Measurements from ENCODE around the gene YY1.

The YY1 gene

GRCh38 chr14:100243020-100243419 is 4.1 kb downstream of the YY1 start:
- H3K27ac ChIP-seq (ENCODE audit: insufficient read depth, low read depth, low read length, poor library complexity, severe bottlenecking), result no peak overlapping the region
- H3K9me3 ChIP-seq (ENCODE audit: control insufficient read depth, low read length), result no peaks in the 10 kb centered on the region
- H3K4me1 ChIP-seq (ENCODE audit: control insufficient read depth, insufficient read depth, low read length), result peaks cover 4% of the 10 kb centered on the region
- no peak overlapping the region for H3K4me3 ChIP-seq (ENCODE audit: insufficient read depth, low read depth, low read length)
- no peaks in the 10 kb centered on the region for H3K27me3 ChIP-seq (ENCODE audit: control insufficient read depth, insufficient read depth, low read length, poor library complexity, severe bottlenecking)
- H3K36me3 ChIP-seq (ENCODE audit: control insufficient read depth, insufficient read depth, low read length), result no peaks in the 10 kb centered on the region
- WGBS, 2 experiments, result 82 to 96% methylated on average over 3 of the region's 3 CpGs

GRCh38 chr14:100246809-100247428 is 8.0 kb downstream of the YY1 start:
- Histone ChIP-seq H3K4me3 (ENCODE audit: insufficient read depth, low read depth, low read length) (no peak overlapping the region), H3K27ac (ENCODE audit: insufficient read depth, low read depth, low read length, poor library complexity, severe bottlenecking) (no peak overlapping the region), H3K27me3 (ENCODE audit: control insufficient read depth, insufficient read depth, low read length, poor library complexity, severe bottlenecking) (no peaks in the 10 kb centered on the region), H3K4me1 (ENCODE audit: control insufficient read depth, insufficient read depth, low read length) (no peaks in the 10 kb centered on the region), H3K36me3 (ENCODE audit: control insufficient read depth, insufficient read depth, low read length) (no peaks in the 10 kb centered on the region), H3K9me3 (ENCODE audit: control insufficient read depth, low read length) (no peaks in the 10 kb centered on the region)
- 51 to 52% methylated on average over 3 of the region's 3 CpGs for WGBS, 2 experiments

- Histone ChIP-seq H3K4me3 (ENCODE audit: insufficient read depth, low read depth, low read length) (no peak overlapping the region), H3K9me3 (ENCODE audit: control insufficient read depth, low read length) (no peaks in the 10 kb centered on the region), H3K27me3 (ENCODE audit: control insufficient read depth, insufficient read depth, low read length, poor library complexity, severe bottlenecking) (no peaks in the 10 kb centered on the region), H3K36me3 (ENCODE audit: control insufficient read depth, insufficient read depth, low read length) (no peaks in the 10 kb centered on the region), H3K27ac (ENCODE audit: insufficient read depth, low read depth, low read length, poor library complexity, severe bottlenecking) (no peak overlapping the region), H3K4me1 (ENCODE audit: control insufficient read depth, insufficient read depth, low read length) (no peaks in the 10 kb centered on the region)
- WGBS, 2 experiments, result 95 to 96% methylated on average over 2 of the region's 2 CpGs
These were observed 12.0 kb downstream of the YY1 start for GRCh38 chr14:100250732-100251465.

- Histone ChIP-seq H3K36me3 (ENCODE audit: control insufficient read depth, insufficient read depth, low read length) (no peaks in the 10 kb centered on the region), H3K9me3 (ENCODE audit: control insufficient read depth, low read length) (no peaks in the 10 kb centered on the region), H3K4me3 (ENCODE audit: insufficient read depth, low read depth, low read length) (no peak overlapping the region), H3K4me1 (ENCODE audit: control insufficient read depth, insufficient read depth, low read length) (no peaks in the 10 kb centered on the region), H3K27me3 (ENCODE audit: control insufficient read depth, insufficient read depth, low read length, poor library complexity, severe bottlenecking) (no peaks in the 10 kb centered on the region), H3K27ac (ENCODE audit: insufficient read depth, low read depth, low read length, poor library complexity, severe bottlenecking) (no peak overlapping the region)
These were observed 13.7 kb downstream of the YY1 start for GRCh38 chr14:100252684-100253083.

- 96 to 98% methylated on average over 3 of the region's 3 CpGs for WGBS, 2 experiments
- no peaks in the 10 kb centered on the region for H3K27me3 ChIP-seq (ENCODE audit: control insufficient read depth, insufficient read depth, low read length, poor library complexity, severe bottlenecking)
- H3K36me3 ChIP-seq (ENCODE audit: control insufficient read depth, insufficient read depth, low read length), result no peaks in the 10 kb centered on the region
- no peaks in the 10 kb centered on the region for H3K4me1 ChIP-seq (ENCODE audit: control insufficient read depth, insufficient read depth, low read length)
- H3K4me3 ChIP-seq (ENCODE audit: insufficient read depth, low read depth, low read length), result no peak overlapping the region
- H3K9me3 ChIP-seq (ENCODE audit: control insufficient read depth, low read length), result no peaks in the 10 kb centered on the region
- H3K27ac ChIP-seq (ENCODE audit: insufficient read depth, low read depth, low read length, poor library complexity, severe bottlenecking), result no peak overlapping the region
These were observed 17.5 kb downstream of the YY1 start for GRCh38 chr14:100256339-100256895.

GRCh38 chr14:100261621-100262020 is 22.7 kb downstream of the YY1 start:
- Histone ChIP-seq H3K9me3 (ENCODE audit: control insufficient read depth, low read length) (no peaks in the 10 kb centered on the region), H3K36me3 (ENCODE audit: control insufficient read depth, insufficient read depth, low read length) (peaks cover 12% of the 10 kb centered on the region), H3K4me3 (ENCODE audit: insufficient read depth, low read depth, low read length) (no peak overlapping the region), H3K27me3 (ENCODE audit: control insufficient read depth, insufficient read depth, low read length, poor library complexity, severe bottlenecking) (no peaks in the 10 kb centered on the region), H3K4me1 (ENCODE audit: control insufficient read depth, insufficient read depth, low read length) (no peaks in the 10 kb centered on the region), H3K27ac (ENCODE audit: insufficient read depth, low read depth, low read length, poor library complexity, severe bottlenecking) (no peak overlapping the region)
- WGBS, 2 experiments, result 88 to 96% methylated on average over 3 of the region's 3 CpGs

GRCh38 chr14:100262545-100262944 is 23.6 kb downstream of the YY1 start:
- Histone ChIP-seq H3K36me3 (ENCODE audit: control insufficient read depth, insufficient read depth, low read length) (peaks cover 12% of the 10 kb centered on the region), H3K27ac (ENCODE audit: insufficient read depth, low read depth, low read length, poor library complexity, severe bottlenecking) (no peak overlapping the region)

GRCh38 chr14:100263141-100263540 is 24.2 kb downstream of the YY1 start:
- Histone ChIP-seq H3K36me3 (ENCODE audit: control insufficient read depth, insufficient read depth, low read length) (peaks cover 12% of the 10 kb centered on the region), H3K4me1 (ENCODE audit: control insufficient read depth, insufficient read depth, low read length) (no peaks in the 10 kb centered on the region), H3K4me3 (ENCODE audit: insufficient read depth, low read depth, low read length) (no peak overlapping the region), H3K27me3 (ENCODE audit: control insufficient read depth, insufficient read depth, low read length, poor library complexity, severe bottlenecking) (no peaks in the 10 kb centered on the region), H3K9me3 (ENCODE audit: control insufficient read depth, low read length) (no peaks in the 10 kb centered on the region), H3K27ac (ENCODE audit: insufficient read depth, low read depth, low read length, poor library complexity, severe bottlenecking) (no peak overlapping the region)
- WGBS, 2 experiments, result 94 to 95% methylated on average over 3 of the region's 3 CpGs

More at GRCh38 chr14:100262545-100262944, 23.6 kb downstream of the YY1 start:
- Histone ChIP-seq H3K4me3 (ENCODE audit: insufficient read depth, low read depth, low read length) (no peak overlapping the region), H3K27me3 (ENCODE audit: control insufficient read depth, insufficient read depth, low read length, poor library complexity, severe bottlenecking) (no peaks in the 10 kb centered on the region), H3K9me3 (ENCODE audit: control insufficient read depth, low read length) (no peaks in the 10 kb centered on the region), H3K4me1 (ENCODE audit: control insufficient read depth, insufficient read depth, low read length) (no peaks in the 10 kb centered on the region)
- 84 to 95% methylated on average over 5 of the region's 5 CpGs for WGBS, 2 experiments

- Histone ChIP-seq H3K4me1 (ENCODE audit: control insufficient read depth, insufficient read depth, low read length) (no peaks in the 10 kb centered on the region), H3K27ac (ENCODE audit: insufficient read depth, low read depth, low read length, poor library complexity, severe bottlenecking) (no peak overlapping the region), H3K4me3 (ENCODE audit: insufficient read depth, low read depth, low read length) (no peak overlapping the region), H3K27me3 (ENCODE audit: control insufficient read depth, insufficient read depth, low read length, poor library complexity, severe bottlenecking) (no peaks in the 10 kb centered on the region), H3K36me3 (ENCODE audit: control insufficient read depth, insufficient read depth, low read length) (peaks cover 11% of the 10 kb centered on the region), H3K9me3 (ENCODE audit: control insufficient read depth, low read length) (no peaks in the 10 kb centered on the region)
- 96 to 100% methylated on average over 7 of the region's 7 CpGs for WGBS, 2 experiments
These were observed 29.0 kb downstream of the YY1 start for GRCh38 chr14:100267990-100268389.

- H3K4me1 ChIP-seq (ENCODE audit: control insufficient read depth, insufficient read depth, low read length), result no peaks in the 10 kb centered on the region
- H3K9me3 ChIP-seq (ENCODE audit: control insufficient read depth, low read length), result no peaks in the 10 kb centered on the region
- H3K27ac ChIP-seq (ENCODE audit: insufficient read depth, low read depth, low read length, poor library complexity, severe bottlenecking), result no peak overlapping the region
- no peaks in the 10 kb centered on the region for H3K27me3 ChIP-seq (ENCODE audit: control insufficient read depth, insufficient read depth, low read length, poor library complexity, severe bottlenecking)
- WGBS, 2 experiments, result 93 to 96% methylated on average over 7 of the region's 7 CpGs
- no peak overlapping the region for H3K4me3 ChIP-seq (ENCODE audit: insufficient read depth, low read depth, low read length)
- H3K36me3 ChIP-seq (ENCODE audit: control insufficient read depth, insufficient read depth, low read length), result peaks cover 7% of the 10 kb centered on the region
These were observed 29.8 kb downstream of the YY1 start for GRCh38 chr14:100268591-100269207.
